Mucosa of descending colon (tissue), 3 donors: ENCODE results near the gene CA5B. TPM values are rescaled to one million over a fixed set of nuclear protein-coding genes. Genes with fewer than 3 reads are reported as not detected.
"Not testable (repeated sequence)": the region's sequence is repeated elsewhere in the genome, so short reads cannot be mapped to it uniquely, and the experiment has no call there.

Experiments used
- ATAC-seq: fragments of 200-7000 bp; cut with Tn5 transposase; one replicate; pipeline ENCODE4 v1.9.1; 2020; ENCODE audit warnings: mild to moderate bottlenecking, moderate library complexity
- DNase-seq, 3 donors: peaks; one replicate each; pipeline ENCODE4 v3.0.0-alpha.2; 2020
- H3K36me3 ChIP-seq: fragments of 200-600 bp; one replicate; pipeline ENCODE4 v1.8.0; 2021; ENCODE audit warnings: low read depth, mild to moderate bottlenecking
- H3K4me1 ChIP-seq: fragments of 200-600 bp; one replicate; pipeline ENCODE4 v1.8.0; 2021; ENCODE audit warnings: low read depth, mild to moderate bottlenecking
- H3K4me3 ChIP-seq: fragments of 200-600 bp; one replicate; pipeline ENCODE4 v1.8.0; 2021; ENCODE audit warnings: mild to moderate bottlenecking
- H3K9me3 ChIP-seq: fragments of 200-600 bp; one replicate; pipeline ENCODE4 v1.8.0; 2021; ENCODE audit warnings: mild to moderate bottlenecking
- intact Hi-C, 2 donors: fragments of 100-400 bp; cut with DNase I in 1 of 2; cut with micrococcal nuclease in 1 of 2; formaldehyde crosslinking; loops; one replicate each; pipeline versions ENCODE4 v1.11.0 to v1.11.1; 2022; cut with DNase I, micrococcal nuclease
- total RNA-seq, 3 donors: library from RNA; stranded (reverse); fragmentation: NEBNext Ultra II Directional in 2 of 3; extraction: Animal tissue kit (Norgen Biotek cat#: 25700) in 2 of 3; gene quantifications; one replicate each; pipeline versions ENCODE4 v1.2.1 to v1.2.4, GENCODE V29; 2021 to 2023
- TF ChIP-seq, protein P1 (sequence below): fragments of 200-600 bp; IDR thresholded peaks from one replicate; pipeline ENCODE4 v1.8.0; 2022; ENCODE audit warnings: antibody characterized with exemption, mild to moderate bottlenecking
- donor health status: DM: no; HTN: no; CAD: no; lungs with moderate emphysema.
- donor health status: DM: no; HTN: no; CAD: no.
- donor health status: DM: no; HTN: yes; CAD: no.

CA5B gene
- total RNA-seq, 3 donors from 2014 or later, result 6.8 to 9.3 (median 7.0) TPM

GRCh38 chrX:15751155-15751819, 13.2 kb downstream of the CA5B start:
- no peaks in the 10 kb centered on the region for H3K4me1 ChIP-seq
- H3K9me3 ChIP-seq, result no peaks in the 10 kb centered on the region
- no peak overlapping the region for H3K4me3 ChIP-seq
- H3K36me3 ChIP-seq, result no peaks in the 10 kb centered on the region
- intact Hi-C loops, result no loop called here
- ATAC-seq, result peak; percentile 90
- TF ChIP-seq, protein P1, sequence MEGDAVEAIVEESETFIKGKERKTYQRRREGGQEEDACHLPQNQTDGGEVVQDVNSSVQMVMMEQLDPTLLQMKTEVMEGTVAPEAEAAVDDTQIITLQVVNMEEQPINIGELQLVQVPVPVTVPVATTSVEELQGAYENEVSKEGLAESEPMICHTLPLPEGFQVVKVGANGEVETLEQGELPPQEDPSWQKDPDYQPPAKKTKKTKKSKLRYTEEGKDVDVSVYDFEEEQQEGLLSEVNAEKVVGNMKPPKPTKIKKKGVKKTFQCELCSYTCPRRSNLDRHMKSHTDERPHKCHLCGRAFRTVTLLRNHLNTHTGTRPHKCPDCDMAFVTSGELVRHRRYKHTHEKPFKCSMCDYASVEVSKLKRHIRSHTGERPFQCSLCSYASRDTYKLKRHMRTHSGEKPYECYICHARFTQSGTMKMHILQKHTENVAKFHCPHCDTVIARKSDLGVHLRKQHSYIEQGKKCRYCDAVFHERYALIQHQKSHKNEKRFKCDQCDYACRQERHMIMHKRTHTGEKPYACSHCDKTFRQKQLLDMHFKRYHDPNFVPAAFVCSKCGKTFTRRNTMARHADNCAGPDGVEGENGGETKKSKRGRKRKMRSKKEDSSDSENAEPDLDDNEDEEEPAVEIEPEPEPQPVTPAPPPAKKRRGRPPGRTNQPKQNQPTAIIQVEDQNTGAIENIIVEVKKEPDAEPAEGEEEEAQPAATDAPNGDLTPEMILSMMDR, result no peak
- DNase-seq, result no peak

- H3K36me3 ChIP-seq, result no peaks in the 10 kb centered on the region
- ATAC-seq (no peak), DNase-seq (no peak)
- intact Hi-C loops, result no loop called here
- no peak overlapping the region for H3K4me3 ChIP-seq
- TF ChIP-seq, protein P1, result no peak
- H3K4me1 ChIP-seq, result no peaks in the 10 kb centered on the region
- H3K9me3 ChIP-seq, result no peaks in the 10 kb centered on the region
Measured at GRCh38 chrX:15755091-15755490, 17.0 kb downstream of the CA5B start.

DNA sequence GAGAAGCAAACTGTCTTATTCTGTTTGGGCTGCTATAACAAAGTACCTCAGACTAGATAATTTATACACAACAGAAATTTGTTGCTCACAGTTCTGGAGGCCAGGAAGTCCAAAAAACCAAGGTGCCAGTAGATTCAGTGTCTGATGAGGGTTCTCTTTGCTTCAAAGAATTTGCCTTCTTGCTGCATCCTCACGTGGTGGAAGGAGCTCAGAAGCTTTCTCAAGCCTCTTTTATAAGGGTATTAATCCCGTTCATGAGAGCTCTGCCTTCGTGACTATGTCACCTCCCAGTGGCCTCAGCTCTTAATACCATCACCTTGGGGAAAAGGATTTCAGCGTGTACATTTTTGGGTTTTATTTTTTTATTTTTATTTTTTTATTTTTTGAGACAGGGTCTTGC, 20.1 kb downstream of the CA5B start:
- Histone ChIP-seq H3K4me3 (no peak overlapping the region), H3K9me3 (no peaks in the 10 kb centered on the region), H3K36me3 (no peaks in the 10 kb centered on the region), H3K4me1 (no peaks in the 10 kb centered on the region)
- ATAC-seq (no peak), DNase-seq (no peak)
- intact Hi-C loops, result no loop called here
- TF ChIP-seq, protein P1, result no peak

GRCh38 chrX:15759886-15760285, 21.8 kb downstream of the CA5B start:
- H3K4me3 ChIP-seq, ATAC-seq, DNase-seq, intact Hi-C loops, H3K9me3 ChIP-seq, H3K4me1 ChIP-seq, H3K36me3 ChIP-seq: not testable (repeated sequence)

DNA sequence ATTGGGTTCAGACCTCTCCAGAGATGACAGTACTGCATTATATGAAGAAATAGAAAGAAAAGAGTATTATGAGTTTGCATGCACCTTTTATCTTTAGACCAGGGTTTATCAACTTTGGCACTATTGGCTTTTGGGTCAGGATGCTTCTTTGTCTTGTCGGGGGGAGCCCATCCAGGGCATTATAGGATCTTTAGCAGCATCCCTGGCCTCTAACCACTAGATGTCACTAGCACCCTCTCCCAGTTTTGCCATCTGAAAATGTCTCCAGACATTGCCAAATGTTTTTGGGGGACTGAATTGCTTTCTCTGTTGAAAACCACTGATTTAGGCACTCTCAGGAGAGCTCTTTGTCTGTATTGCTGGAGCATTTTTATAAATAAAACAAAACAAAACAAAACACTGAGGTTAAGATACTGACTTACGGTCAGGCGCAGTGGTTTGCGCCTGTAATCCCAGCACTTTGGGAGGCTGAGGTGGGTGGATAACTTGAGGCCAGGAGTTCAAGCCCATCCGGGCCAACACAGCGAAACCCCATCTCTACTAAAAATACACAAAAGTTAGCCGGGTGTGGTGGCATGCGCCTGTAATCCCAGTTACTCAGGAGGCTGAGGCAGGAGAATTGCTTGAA, 23.6 kb downstream of the CA5B start:
- H3K36me3 ChIP-seq, result no peaks in the 10 kb centered on the region
- ATAC-seq, result peak; percentile 65
- no peaks in the 10 kb centered on the region for H3K9me3 ChIP-seq
- H3K4me1 ChIP-seq, result no peaks in the 10 kb centered on the region
- peak in 1 of 3 donors; percentile 14 for DNase-seq
- TF ChIP-seq, protein P1, result peak; percentile 21
- H3K4me3 ChIP-seq, result no peak overlapping the region
- intact Hi-C loops, result no loop called here

DNA sequence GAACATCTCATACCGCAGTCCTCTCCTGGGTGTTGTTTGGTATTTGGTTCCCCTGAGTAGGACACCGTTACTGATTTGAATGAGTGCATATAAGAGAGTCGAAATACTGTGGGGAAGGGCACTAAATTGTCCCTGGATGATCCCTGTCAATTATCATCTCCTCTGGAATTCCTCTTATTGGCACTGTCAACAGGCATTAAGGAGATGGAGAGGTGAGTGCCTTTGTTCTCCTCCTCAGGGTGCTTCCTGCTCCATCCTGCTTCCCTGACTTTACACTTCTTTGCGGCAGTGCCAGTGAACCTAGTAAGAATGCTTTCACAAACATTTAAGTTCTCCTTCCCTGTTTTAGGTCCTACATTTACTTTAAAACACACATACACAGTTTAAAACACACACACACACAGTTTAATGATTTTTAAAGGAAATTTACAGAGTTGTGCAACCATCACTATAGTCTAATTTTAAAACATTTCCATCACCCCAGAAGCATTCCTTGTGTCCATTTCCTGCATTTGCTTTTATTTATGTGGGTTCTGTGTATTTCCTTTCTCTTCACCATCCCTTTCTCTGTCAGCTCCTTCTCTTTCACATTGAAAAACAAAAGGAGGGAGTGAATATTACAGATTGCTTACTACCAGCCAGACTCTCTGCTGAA, 31.4 kb downstream of the CA5B start:
- Histone ChIP-seq H3K36me3 (no peaks in the 10 kb centered on the region), H3K4me3 (no peak overlapping the region), H3K9me3 (no peaks in the 10 kb centered on the region), H3K4me1 (no peaks in the 10 kb centered on the region)
- intact Hi-C loops, result no loop called here
- DNase-seq (no peak), ATAC-seq (no peak)
- TF ChIP-seq, protein P1, result no peak
